ENCODE results near the gene KLHL22. TPM values are rescaled to one million over a fixed set of nuclear protein-coding genes. Genes with fewer than 3 reads are reported as not detected.

Gene KLHL22
- total and polyA plus RNA-seq, 2 of the 13 experiments (the other 11 are each of a cell fraction or from before 2014, with no cell fraction given): 10.9 to 14.8 TPM

DNA sequence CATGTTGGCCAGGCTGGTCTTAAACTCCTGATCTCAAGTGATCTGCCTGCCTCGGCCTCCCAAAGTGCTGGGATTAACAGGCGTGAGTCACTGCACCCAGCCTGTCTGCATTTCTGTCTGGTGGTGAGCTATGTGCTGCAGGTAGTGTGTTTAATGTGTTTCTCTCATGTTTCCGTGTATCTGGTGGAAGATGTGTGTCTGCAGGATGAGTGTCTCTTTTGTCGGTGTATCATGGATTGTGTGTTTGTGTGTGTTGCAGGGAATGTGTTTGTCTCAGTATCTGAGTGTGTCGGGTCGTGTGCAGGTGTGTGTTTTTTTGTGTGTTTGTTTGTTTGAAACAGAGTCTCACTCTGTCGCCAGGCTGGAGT, 74.1 kb downstream of the KLHL22 start:
- CTCF ChIA-PET (ENCODE audit: low intra/inter-chr PET ratio, low total read pairs): interaction anchor here (1.6 kb wide), 1 partner anchor 35 kb away, joined by 5 read pairs; no protein-coding TSS in a partner anchor
- FAIRE-seq: no peak
- in situ Hi-C loops (cut with HindIII; ENCODE audit: extremely low pct_ligation_motif_present, low pct_unique_long_range_greater_than_20kb): loop anchor here (5.0 kb wide), 1 partner anchor 36 kb away; no protein-coding TSS in a partner anchor

More for the DNA sequence above, 74.1 kb downstream of the KLHL22 start:
- H3K4me2 ChIP-seq (ENCODE audit: low read depth, low read length): no peak overlapping the region
- ATAC-seq: no peak
- POLR2A ChIA-PET: no interaction called here
- no peaks in the 10 kb centered on the region for H3K9me3 ChIP-seq (ENCODE audit: low read length)
- H3K79me2 ChIP-seq (ENCODE audit: insufficient read depth, low read length): no peaks in the 10 kb centered on the region
- peaks cover 65% of the 10 kb centered on the region for H3K4me1 ChIP-seq (ENCODE audit: insufficient read depth, low read length)
- H3K27me3 ChIP-seq (ENCODE audit: control insufficient read depth in 1 of 2, insufficient read depth in 2 of 2, low read length in 2 of 2): no peaks in the 10 kb centered on the region; a peak in 2 of 5 replicates
- BruUV-seq (replicated peaks): no TSS peak
- H3K27ac ChIP-seq (ENCODE audit: extremely low read length, insufficient read depth, low read length): no peak overlapping the region
- H3K36me3 ChIP-seq (replicated peaks in 1 of 2; ENCODE audit: control insufficient read depth in 1 of 2, insufficient read depth in 2 of 2, low read length in 2 of 2): no peaks in the 10 kb centered on the region
- no peak for DNase-seq (ENCODE audit: low spot score)
- no peak overlapping the region for H3K9ac ChIP-seq (ENCODE audit: insufficient read depth, low read depth, low read length)
- no peak overlapping the region for H2AFZ ChIP-seq (ENCODE audit: low read length)
- no peak overlapping the region for H3K4me3 ChIP-seq (replicated peaks in 1 of 3; ENCODE audit: insufficient read depth in 1 of 3, low read depth in 2 of 3, low read length in 3 of 3)
- intact Hi-C loops (cut with micrococcal nuclease; ENCODE audit: unreplicated experiment): loop anchor here (10.0 kb wide), 1 partner anchor 73 kb away; the partner anchor contains the start of gene KLHL22
- no peaks in the 10 kb centered on the region for H4K20me1 ChIP-seq (ENCODE audit: insufficient read depth, low read length)
- TF ChIP-seq CCAR2 (optimal IDR thresholded peaks at IDR 0.05; ENCODE audit: low read depth, low read length) (no peak), MED1 (CRISPR knock-in tag; IDR thresholded peaks at IDR 0.05) (no peak), TCF7L2 (IDR thresholded peaks at IDR 0.05; ENCODE audit: low read depth, low read length) (no peak), HCFC1 (IDR thresholded peaks at IDR 0.05; ENCODE audit: low read depth, low read length) (no peak), MXI1 (IDR thresholded peaks at IDR 0.05; ENCODE audit: borderline replicate concordance, low read depth, low read length) (no peak), THYN1 (CRISPR knock-in tag; IDR thresholded peaks at IDR 0.05; ENCODE audit: borderline replicate concordance, low read depth) (no peak), ZNF547 (CRISPR knock-in tag; IDR thresholded peaks at IDR 0.05) (no peak), ZNF33A (CRISPR knock-in tag; IDR thresholded peaks at IDR 0.05; ENCODE audit: borderline replicate concordance) (no peak), RCOR2 (CRISPR knock-in tag; IDR thresholded peaks at IDR 0.05) (no peak), AKAP8 (CRISPR knock-in tag; IDR thresholded peaks at IDR 0.05) (no peak), ZNF761 (CRISPR knock-in tag; conservative IDR thresholded peaks at IDR 0.05) (no peak), SETDB1 (CRISPR knock-in tag; IDR thresholded peaks at IDR 0.05; ENCODE audit: borderline replicate concordance) (no peak)
- TF ChIP-seq, protein P1, sequence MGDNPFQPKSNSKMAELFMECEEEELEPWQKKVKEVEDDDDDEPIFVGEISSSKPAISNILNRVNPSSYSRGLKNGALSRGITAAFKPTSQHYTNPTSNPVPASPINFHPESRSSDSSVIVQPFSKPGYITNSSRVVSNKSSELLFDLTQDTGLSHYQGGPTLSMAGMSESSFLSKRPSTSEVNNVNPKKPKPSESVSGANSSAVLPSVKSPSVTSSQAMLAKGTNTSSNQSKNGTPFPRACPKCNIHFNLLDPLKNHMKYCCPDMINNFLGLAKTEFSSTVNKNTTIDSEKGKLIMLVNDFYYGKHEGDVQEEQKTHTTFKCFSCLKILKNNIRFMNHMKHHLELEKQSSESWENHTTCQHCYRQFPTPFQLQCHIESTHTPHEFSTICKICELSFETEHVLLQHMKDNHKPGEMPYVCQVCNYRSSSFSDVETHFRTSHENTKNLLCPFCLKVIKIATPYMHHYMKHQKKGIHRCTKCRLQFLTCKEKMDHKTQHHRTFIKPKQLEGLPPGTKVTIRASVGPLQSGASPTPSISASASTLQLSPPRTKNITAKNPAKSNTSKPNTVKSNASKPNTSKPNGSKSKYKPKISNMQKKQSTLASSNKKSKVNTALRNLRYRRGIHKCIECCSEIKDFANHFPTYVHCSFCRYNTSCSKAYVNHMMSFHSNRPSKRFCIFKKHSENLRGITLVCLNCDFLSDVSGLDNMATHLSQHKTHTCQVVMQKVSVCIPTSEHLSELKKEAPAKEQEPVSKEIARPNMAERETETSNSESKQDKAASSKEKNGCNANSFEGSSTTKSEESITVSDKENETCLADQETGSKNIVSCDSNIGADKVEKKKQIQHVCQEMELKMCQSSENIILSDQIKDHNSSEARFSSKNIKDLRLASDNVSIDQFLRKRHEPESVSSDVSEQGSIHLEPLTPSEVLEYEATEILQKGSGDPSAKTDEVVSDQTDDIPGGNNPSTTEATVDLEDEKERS (CRISPR knock-in tag; IDR thresholded peaks at IDR 0.05): no peak
- TF ChIP-seq, protein P2, sequence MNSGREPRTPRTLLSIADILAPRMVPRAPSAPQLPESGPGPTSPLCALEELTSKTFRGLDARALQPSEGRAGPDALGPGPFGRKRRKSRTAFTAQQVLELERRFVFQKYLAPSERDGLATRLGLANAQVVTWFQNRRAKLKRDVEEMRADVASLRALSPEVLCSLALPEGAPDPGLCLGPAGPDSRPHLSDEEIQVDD (CRISPR knock-in tag; IDR thresholded peaks at IDR 0.05; ENCODE audit: borderline replicate concordance): no peak
- 52% methylated on average over 5 of the region's 7 CpGs for WGBS (ENCODE audit: low lambda C conversion rate)

Measured in HepG2 (cell line).